ENCODE data around the gene TCF7L2.
A peak's percentile ranks its signal among the peaks of the same experiment; 100 is the strongest.

TCF7L2 gene

GRCh38 chr10:112996462-112996861 lies 46.4 kb downstream of the TCF7L2 start:
- DNase-seq (ENCODE audit: low spot score), result no peak
- no peak overlapping the region for H3K27ac ChIP-seq
- TF ChIP-seq CTCF (IDR thresholded peaks at IDR 0.05), result no peak
- no peak overlapping the region for H3K4me3 ChIP-seq

- TF ChIP-seq CTCF (IDR thresholded peaks at IDR 0.05), result no peak
- DNase-seq (ENCODE audit: low spot score), result no peak
- H3K27ac ChIP-seq, result no peak overlapping the region
Measured at GRCh38 chr10:112999102-112999501, 49.1 kb downstream of the TCF7L2 start.

GRCh38 chr10:113000442-113000841 lies 50.4 kb downstream of the TCF7L2 start:
- DNase-seq (ENCODE audit: low spot score), result no peak
- H3K4me3 ChIP-seq, result peak overlapping the region; percentile 9
- peak overlapping the region; percentile 19 to 70 for H3K27ac ChIP-seq
- no peak for TF ChIP-seq CTCF (IDR thresholded peaks at IDR 0.05)

More at GRCh38 chr10:112999102-112999501, 49.1 kb downstream of the TCF7L2 start:
- no peak overlapping the region for H3K4me3 ChIP-seq

GRCh38 chr10:113000876-113001598 lies 51.0 kb downstream of the TCF7L2 start:
- peak overlapping the region; percentile 19 to 70 for H3K27ac ChIP-seq
- no peak for DNase-seq (ENCODE audit: low spot score)
- TF ChIP-seq CTCF (IDR thresholded peaks at IDR 0.05), result no peak
- H3K4me3 ChIP-seq, result peak overlapping the region; percentile 9

GRCh38 chr10:113001599-113002448 lies 51.8 kb downstream of the TCF7L2 start:
- no peak for TF ChIP-seq CTCF (IDR thresholded peaks at IDR 0.05)
- DNase-seq (ENCODE audit: low spot score), result no peak
- Histone ChIP-seq H3K4me3 (no peak overlapping the region), H3K27ac (peak overlapping the region in 1 of 2 donors; percentile 8)

- Histone ChIP-seq H3K27ac (peak overlapping the region in 1 of 2 donors; percentile 8), H3K4me3 (no peak overlapping the region)
- no peak for TF ChIP-seq CTCF (IDR thresholded peaks at IDR 0.05)
- no peak for DNase-seq (ENCODE audit: low spot score)
Measured at GRCh38 chr10:113002449-113002777, 52.4 kb downstream of the TCF7L2 start.
